D721Med (cell line): ENCODE data around the gene RRP9.
"Not testable (repeated sequence)": the region's sequence is repeated elsewhere in the genome, so short reads cannot be mapped to it uniquely, and the experiment has no call there.

Experiments
- DNase-seq: peaks from one replicate; pipeline ENCODE4 v3.0.0; 2011; ENCODE audit warnings: low spot score; ENCODE audit not compliant: insufficient read length
- FAIRE-seq: peaks from 2 replicates; lab custom pipeline; 2011; peaks lifted over from hg19 to GRCh38; lab: Jason Lieb, UNC
- CTCF ChIP-seq: IDR thresholded peaks from 2 replicates; pipeline ENCODE4 v1.5.1; 2012; ENCODE audit warnings: mild to moderate bottlenecking, control low read depth; ENCODE audit not compliant: insufficient read depth; ENCODE audit errors: missing control alignments

Gene RRP9

GRCh38 chr3:51941798-51942602 lies at the start of gene RRP9, which contains the start of gene PARP3:
Gene RRP9, minus strand, starts transcription at chr3:51941904. Its CDS starts 37 bp downstream, at chr3:51941867.
Gene PARP3, plus strand, starts transcription at chr3:51942363. Its CDS starts 993 bp downstream, at chr3:51943356.
- TF ChIP-seq CTCF, result peak; percentile 94
- peak; percentile 100 for DNase-seq
- FAIRE-seq, result no peak

GRCh38 chr3:51990501-51990971 lies 48.8 kb upstream of the RRP9 start:
- FAIRE-seq, DNase-seq: not testable (repeated sequence)

- no peak for FAIRE-seq
- TF ChIP-seq CTCF, result no peak
- DNase-seq, result no peak
Observed at GRCh38 chr3:51988286-51989146, 46.8 kb upstream of the RRP9 start.

GRCh38 chr3:51987568-51987967 lies 45.9 kb upstream of the RRP9 start:
- no peak for FAIRE-seq
- DNase-seq, result no peak
- no peak for TF ChIP-seq CTCF

- no peak for TF ChIP-seq CTCF
- no peak for FAIRE-seq
- no peak for DNase-seq
Observed at GRCh38 chr3:51986010-51986947, 44.6 kb upstream of the RRP9 start.

GRCh38 chr3:51985063-51985462 lies 43.4 kb upstream of the RRP9 start:
- TF ChIP-seq CTCF, result no peak
- FAIRE-seq (no peak), DNase-seq (no peak)
